Amniotic stem cell (primary cell): ENCODE data around the gene MAGED4.
"Not testable (repeated sequence)": the region's sequence is repeated elsewhere in the genome, so short reads cannot be mapped to it uniquely, and the experiment has no call there.

Source experiments
- DNase-seq: peaks from one replicate; lab custom pipeline; 2025; lab: John Stamatoyannopoulos, UW

Gene MAGED4, protein sequence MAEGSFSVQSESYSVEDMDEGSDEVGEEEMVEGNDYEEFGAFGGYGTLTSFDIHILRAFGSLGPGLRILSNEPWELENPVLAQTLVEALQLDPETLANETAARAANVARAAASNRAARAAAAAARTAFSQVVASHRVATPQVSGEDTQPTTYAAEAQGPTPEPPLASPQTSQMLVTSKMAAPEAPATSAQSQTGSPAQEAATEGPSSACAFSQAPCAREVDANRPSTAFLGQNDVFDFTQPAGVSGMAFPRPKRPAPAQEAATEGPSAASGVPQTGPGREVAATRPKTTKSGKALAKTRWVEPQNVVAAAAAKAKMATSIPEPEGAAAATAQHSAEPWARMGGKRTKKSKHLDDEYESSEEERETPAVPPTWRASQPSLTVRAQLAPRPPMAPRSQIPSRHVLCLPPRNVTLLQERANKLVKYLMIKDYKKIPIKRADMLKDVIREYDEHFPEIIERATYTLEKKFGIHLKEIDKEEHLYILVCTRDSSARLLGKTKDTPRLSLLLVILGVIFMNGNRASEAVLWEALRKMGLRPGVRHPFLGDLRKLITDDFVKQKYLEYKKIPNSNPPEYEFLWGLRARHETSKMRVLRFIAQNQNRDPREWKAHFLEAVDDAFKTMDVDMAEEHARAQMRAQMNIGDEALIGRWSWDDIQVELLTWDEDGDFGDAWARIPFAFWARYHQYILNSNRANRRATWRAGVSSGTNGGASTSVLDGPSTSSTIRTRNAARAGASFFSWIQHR

DNA sequence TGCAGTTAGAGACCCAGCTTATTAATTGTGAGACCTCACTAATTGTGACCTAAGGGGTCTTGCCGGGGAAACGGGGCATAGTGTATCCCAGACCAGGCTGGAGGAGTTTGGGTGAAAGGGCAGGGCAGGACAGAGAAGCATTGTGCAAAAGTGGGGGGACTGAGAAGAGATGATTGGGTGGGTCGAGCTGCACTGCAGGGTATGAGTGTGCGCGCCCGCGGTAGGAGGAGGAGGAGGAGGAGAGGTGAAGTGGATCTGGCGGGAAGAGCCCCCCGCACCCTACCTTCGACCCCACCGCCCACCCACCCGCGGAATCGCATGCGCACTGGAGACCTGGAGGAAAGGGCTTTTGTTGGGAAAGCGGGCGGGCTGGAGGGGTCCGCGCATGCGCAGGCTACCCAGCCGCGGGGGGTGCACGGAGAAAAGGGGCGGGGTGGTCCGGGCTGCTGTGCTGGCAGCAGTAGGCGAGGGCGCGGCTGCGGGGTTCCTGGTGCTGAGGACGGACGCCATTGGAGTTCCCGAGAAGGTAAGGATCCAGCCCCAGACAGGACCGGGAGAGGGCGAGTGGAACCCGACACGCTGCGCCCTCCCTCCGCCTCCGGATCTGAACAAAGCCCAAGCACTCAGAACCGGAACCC is at the start of gene MAGED4:
Gene MAGED4 (plus strand): TSS at position 449 of the 638 bp plus-strand sequence. CDS start 1,035 bp downstream, outside the sequence.
- DNase-seq, result not testable (repeated sequence)

DNA sequence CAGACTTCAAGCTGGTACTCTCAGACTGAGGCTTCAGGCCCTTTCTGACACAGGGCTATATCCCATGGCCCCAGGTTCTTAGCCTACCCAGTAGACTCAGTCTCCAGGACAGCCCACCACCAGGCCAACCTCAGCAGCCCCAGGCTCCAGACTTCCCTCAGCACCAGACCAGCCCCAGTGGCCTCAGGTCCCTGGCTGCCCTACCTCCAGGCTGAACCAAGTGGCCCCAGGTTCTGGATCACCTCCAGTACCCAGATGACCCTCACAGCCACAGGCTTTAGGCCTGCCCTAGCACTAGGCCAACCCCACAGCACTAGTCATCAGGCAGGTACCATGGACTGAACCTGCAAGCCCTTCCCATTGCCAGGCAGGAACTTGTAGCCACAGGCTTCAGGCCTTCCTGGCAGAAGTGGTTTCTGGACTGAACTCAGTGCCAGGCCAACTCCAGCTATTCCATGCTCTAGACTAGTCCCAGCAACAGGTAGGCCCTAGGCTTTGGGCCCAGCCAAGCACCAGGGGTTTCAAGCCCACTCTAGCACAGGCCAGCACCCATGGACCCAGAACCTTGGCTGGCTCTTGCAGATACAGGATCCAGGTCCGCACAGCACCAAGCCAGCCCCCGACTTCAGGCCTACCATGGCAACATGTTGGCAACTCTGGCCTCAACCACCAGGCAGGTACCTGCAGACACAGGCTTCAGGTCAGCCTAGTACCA is 45.7 kb upstream of the MAGED4 start:
- DNase-seq, result no peak

DNA sequence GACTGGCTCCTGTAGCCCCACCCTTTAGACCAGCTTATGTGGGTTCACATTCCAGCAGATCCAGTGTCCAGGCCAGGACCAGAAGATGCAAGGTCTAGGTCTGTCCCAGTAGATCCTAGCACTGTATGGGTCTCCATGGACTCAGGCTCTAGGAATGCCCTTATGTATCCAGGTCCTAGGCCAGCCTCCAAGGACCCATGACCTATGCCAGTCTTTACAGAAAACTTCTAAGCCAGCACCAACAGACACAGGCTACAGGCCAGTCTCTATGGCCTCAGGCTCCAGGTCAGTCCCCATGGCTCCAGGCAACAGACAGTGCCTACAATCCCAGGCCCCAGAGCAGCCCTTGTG is 45.2 kb upstream of the MAGED4 start:
- no peak for DNase-seq

DNA sequence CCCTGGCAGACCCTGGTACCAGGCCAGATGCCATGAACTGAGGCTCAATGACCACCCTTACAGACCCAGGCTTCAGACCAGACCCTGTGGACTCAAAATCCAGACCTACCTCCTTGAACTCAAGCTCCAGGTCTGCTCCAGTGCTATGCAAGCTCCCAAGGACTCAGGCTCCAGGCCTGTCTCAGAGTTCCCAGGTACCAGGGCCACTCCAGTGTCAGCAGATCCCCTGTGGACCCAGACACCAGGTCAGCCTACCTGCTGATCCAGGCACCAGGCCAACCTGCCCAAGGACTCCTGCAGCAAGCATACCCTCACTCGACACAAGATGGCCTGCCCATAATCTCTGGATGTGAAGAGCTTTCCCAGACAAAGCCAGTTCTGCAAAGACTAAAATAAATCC is 44.7 kb upstream of the MAGED4 start:
- no peak for DNase-seq

DNA sequence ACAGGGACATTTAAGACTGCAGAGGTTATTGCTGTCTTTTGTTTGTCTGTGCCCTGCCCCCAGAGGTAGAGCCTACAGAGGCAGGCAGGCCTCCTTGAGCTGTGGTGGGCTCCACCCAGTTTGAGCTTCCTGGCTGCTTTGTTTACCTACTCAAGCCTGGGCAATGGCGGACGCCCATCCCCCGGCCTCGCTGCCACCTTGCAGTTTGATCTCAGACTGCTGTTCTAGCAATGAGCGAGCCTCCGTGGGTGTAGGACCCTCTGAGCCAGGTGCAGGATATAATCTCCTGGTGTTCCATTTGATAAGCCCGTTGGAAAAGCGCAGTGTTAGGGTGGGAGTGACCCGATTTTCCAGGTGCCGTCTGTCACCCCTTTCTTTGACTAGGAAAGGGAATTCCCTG is 34.0 kb upstream of the MAGED4 start:
- DNase-seq, result not testable (repeated sequence)

DNA sequence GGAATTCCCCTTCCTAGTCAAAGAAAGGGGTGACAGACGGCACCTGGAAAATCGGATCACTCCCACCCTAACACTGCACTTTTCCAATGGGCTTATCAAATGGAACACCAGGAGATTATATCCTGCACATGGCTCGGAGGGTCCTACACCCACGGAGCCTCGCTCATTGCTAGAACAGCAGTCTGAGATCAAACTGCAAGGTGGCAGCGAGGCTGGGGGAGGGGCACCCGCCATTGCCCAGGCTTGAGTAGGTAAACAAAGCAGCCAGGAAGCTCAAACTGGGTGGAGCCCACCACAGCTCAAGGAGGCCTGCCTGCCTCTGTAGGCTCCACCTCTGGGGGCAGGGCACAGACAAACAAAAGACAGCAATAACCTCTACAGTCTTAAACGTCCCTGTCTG is 24.5 kb upstream of the MAGED4 start:
- DNase-seq, result not testable (repeated sequence)

DNA sequence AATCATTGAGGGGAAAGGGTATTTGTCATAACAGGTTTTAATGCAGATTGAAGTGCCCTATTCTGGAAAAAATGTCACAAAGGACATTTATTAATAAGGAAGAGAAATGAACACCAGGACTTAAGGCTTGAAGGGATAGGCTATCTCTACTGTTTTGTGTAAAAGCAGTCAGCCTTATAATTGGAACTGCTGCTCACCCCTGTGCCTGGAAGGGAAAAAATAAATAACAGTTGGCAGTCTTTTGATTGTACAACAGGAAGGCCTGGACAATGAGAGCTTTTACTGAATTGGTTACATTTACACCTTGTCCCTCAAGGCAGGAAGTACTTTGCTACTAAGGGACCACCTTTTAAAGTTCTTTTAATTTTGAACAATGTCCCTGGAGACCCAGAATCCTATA is 17.8 kb upstream of the MAGED4 start:
- DNase-seq, result no peak

DNA sequence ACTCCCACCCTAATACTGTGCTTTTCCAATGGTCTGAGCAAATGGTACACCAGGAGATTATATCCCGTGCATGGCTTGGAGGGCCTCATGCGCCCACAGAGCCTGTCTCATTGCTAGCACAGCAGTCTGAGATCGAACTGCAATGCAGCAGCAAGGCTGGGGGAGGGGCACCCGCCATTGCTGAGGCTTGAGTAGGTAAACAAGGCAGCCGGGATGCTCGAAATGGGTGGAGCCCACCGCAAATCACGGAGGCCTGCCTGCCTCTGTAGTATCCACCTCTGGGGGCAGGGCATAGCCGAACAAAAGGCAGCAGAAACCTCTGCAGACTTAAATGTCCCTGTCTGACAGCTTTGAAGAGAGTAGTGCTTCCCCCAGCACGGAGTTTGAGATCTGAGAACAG is 13.6 kb upstream of the MAGED4 start:
- DNase-seq, result not testable (repeated sequence)

DNA sequence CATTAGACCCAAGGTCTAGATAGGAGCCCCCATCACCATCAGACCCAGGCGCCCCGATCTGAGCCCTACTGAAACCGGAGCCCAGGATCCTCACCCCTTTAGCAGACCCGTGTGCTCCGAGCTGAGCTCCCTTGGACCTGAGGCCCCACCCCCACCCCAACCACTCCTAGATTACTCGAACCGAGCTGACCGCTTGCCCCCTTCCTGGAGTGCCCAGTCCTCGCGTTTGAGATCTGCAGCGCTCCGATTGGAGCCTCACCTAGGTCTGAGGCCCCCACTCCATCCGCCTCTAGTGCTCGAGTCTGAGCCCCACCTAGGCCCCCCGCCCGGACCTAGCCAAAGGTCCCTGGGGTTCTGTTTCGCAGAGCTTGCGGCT is 378 bp downstream of the MAGED4 start:
- DNase-seq, result not testable (repeated sequence)

DNA sequence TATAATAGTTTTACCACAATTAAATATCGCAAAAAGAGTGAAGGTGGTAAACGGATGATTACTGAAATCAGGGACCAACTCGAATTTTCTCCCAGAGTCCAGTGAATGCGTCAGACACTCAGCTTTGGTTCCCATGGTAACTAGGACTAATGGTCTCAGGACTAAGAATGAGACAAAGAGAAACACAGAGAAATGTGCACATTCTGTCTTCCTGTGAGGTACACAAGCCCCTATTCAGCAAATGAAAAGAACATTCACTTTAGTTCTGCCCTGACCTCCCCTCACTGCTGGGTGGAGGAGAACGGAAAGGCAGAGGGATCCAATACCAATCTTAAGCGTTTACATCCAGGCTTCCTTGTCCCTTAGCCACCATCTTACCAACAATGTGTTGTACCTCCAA is 26.7 kb downstream of the MAGED4 start:
- DNase-seq, result not testable (repeated sequence)

DNA sequence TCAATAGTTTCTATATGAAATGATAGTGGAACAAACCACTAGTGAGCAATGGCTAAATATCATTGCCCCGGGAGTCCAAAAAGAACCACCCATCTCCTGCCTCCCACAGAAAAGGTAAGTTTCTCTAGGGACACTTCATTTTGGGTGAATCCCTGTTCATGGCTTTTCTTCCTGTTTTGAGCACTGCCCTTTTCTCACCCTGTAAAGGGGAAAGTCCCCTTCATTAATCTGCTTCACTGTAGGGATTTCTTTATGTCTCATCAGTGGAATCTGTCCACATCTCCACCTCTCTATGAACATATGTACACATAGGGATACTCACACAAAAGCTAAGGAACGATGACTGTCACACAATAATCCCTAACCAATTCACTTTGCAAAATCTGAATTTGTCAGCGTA is 28.6 kb downstream of the MAGED4 start:
- no peak for DNase-seq

DNA sequence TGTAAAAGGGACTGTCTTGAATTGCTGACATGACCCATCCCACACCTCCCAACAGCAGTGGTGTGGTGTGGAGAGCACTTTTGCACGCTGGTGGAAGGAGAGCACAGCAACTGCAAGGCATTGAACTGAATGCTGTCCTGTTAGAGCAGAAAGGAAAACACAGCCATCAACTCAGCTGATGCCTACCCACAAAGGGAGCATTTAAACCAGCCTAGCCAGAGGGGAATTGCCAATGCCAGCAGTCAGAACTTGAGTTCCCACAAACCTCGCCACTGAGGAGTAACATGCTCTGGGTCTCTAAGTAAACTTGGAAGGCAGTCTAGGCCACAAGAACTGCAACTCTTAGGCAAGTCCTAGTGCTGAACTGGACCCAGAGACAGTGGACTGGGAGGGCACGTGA is 31.9 kb downstream of the MAGED4 start:
- no peak for DNase-seq

DNA sequence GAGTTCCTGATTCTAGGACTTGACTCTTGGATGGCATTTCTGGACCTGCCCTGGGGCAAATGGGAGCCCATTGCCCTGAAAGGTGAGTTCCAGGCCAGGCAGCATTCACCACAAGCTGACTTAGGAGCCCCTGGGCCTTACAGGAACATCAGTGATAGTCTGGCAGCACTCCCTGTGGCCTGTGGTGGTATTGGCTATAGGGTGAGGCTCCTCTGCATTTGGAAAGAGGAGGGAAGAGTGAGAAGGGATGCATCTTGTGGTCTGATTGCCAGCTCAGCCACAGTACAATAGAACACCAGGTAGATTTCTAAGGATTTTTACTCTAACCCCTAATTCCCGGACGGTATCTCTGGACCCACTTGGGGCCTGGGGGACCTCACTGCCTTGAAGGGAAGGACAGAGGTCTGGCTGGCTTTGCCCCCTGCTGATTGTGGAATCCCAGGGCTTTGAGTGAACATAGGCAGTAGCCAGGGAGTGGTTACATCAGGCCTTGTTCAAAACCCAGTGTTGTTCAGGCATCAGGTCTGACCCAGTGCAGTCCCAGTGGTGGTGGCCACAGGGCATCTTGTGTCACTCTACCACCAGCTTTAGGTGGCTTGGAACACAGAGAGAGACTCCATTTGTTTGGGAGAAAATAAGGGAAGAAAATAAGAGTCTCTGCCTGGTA is 32.9 kb downstream of the MAGED4 start:
- DNase-seq, result no peak

DNA sequence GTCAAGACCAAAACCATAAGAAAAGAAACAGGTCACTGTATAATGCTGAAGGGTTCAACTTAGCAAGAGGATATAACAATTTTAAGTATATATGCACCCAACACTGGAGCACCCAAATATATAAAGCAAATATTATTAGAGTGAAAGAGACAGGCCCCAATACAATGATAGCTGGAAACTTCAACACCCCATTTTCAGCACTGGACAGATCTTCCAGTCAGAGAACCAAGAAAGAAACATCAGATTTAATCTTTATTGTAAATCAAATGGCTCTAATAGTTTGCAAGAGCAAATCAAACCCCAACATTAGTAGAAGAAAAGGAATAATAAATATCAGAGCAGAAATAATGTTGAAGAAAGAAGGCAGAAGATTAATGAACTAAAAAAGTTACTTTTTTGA is 36.2 kb downstream of the MAGED4 start:
- DNase-seq, result no peak
